H9 (cell line): Measurements from ENCODE around the gene MX2. TPM values are rescaled to one million over a fixed set of nuclear protein-coding genes. Genes with fewer than 3 reads are reported as not detected.

Experiments
- DNase-seq: peaks from one replicate; pipeline ENCODE4 v3.0.0-alpha.2; 2017
- H2AFZ ChIP-seq: one replicate; pipeline ENCODE4 v1.6.1; 2013; ENCODE audit warnings: mild to moderate bottlenecking, low read length, control low read depth, moderate library complexity
- H2AK5ac ChIP-seq: 2 replicates; pipeline ENCODE4 v1.6.1; 2013; ENCODE audit warnings: low read length, control low read depth, mixed read lengths; ENCODE audit not compliant: insufficient read length
- H2BK120ac ChIP-seq: one replicate; pipeline ENCODE4 v1.6.1; 2013; ENCODE audit warnings: low read depth, mild to moderate bottlenecking, low read length, control low read depth, inconsistent platforms; ENCODE audit not compliant: poor library complexity, severe bottlenecking
- H2BK12ac ChIP-seq: 2 replicates; pipeline ENCODE4 v1.6.1; 2013; ENCODE audit warnings: low read length, control low read depth, mixed read lengths, low read depth; ENCODE audit not compliant: insufficient read length
- H2BK15ac ChIP-seq: 2 replicates; pipeline ENCODE4 v1.6.1; 2013; ENCODE audit warnings: low read depth, low read length, control low read depth
- H2BK20ac ChIP-seq: one replicate; pipeline ENCODE4 v1.6.1; 2013; ENCODE audit warnings: low read depth, mild to moderate bottlenecking, low read length, control low read depth, inconsistent platforms; ENCODE audit not compliant: poor library complexity, severe bottlenecking
- H2BK5ac ChIP-seq: 2 replicates; pipeline ENCODE4 v1.6.1; 2013; ENCODE audit warnings: low read length, control low read depth, mixed read lengths; ENCODE audit not compliant: insufficient read length
- H3K14ac ChIP-seq: 2 replicates; pipeline ENCODE4 v1.6.1; 2013; ENCODE audit warnings: low read length, control low read depth; ENCODE audit not compliant: insufficient read depth
- H3K18ac ChIP-seq: 2 replicates; pipeline ENCODE4 v1.6.1; 2013; ENCODE audit warnings: low read depth, mild to moderate bottlenecking, mixed read lengths, low read length, control low read depth; ENCODE audit not compliant: insufficient read length
- H3K23ac ChIP-seq: 2 replicates; pipeline ENCODE4 v1.6.1; 2013; ENCODE audit warnings: low read length, control low read depth, mixed read lengths, low read depth; ENCODE audit not compliant: insufficient read length
- H3K23me2 ChIP-seq: 2 replicates; pipeline ENCODE4 v1.6.1; 2013; ENCODE audit warnings: low read depth, mild to moderate bottlenecking, mixed read lengths, low read length, control low read depth; ENCODE audit not compliant: insufficient read length, poor library complexity, severe bottlenecking
- H3K27ac ChIP-seq: 2 replicates; pipeline ENCODE4 v1.5.1; 2013; ENCODE audit warnings: low read length, control low read depth, mixed read lengths, low read depth; ENCODE audit not compliant: insufficient read length
- H3K27me3 ChIP-seq: 2 replicates; pipeline ENCODE4 v1.6.1; 2013; ENCODE audit warnings: low read length, control low read depth, inconsistent platforms; ENCODE audit not compliant: insufficient read depth
- H3K4ac ChIP-seq: 2 replicates; pipeline ENCODE4 v1.6.1; 2013; ENCODE audit warnings: low read depth, mild to moderate bottlenecking, control low read depth, inconsistent platforms, low read length, moderate library complexity
- H3K4me1 ChIP-seq: 2 replicates; pipeline ENCODE4 v1.6.1; 2013; ENCODE audit warnings: low read length, control low read depth, inconsistent platforms; ENCODE audit not compliant: insufficient read depth
- H3K4me2 ChIP-seq: 2 replicates; pipeline ENCODE4 v1.6.1; 2013; ENCODE audit warnings: low read length, control low read depth, mixed read lengths; ENCODE audit not compliant: insufficient read length, insufficient read depth
- H3K56ac ChIP-seq: 2 replicates; pipeline ENCODE4 v1.6.1; 2013; ENCODE audit warnings: low read depth, mild to moderate bottlenecking, mixed read lengths, low read length, control low read depth; ENCODE audit not compliant: insufficient read length
- H3K79me1 ChIP-seq: 2 replicates; pipeline ENCODE4 v1.6.1; 2013; ENCODE audit warnings: low read depth, mild to moderate bottlenecking, moderate library complexity, low read length, control low read depth, inconsistent platforms; ENCODE audit not compliant: insufficient read depth, poor library complexity, severe bottlenecking
- H3K79me2 ChIP-seq: 2 replicates; pipeline ENCODE4 v1.6.1; 2013; ENCODE audit warnings: low read length, control low read depth, inconsistent platforms; ENCODE audit not compliant: insufficient read depth
- H3K9ac ChIP-seq: 2 replicates; pipeline ENCODE4 v1.6.1; 2013; ENCODE audit warnings: low read length, control low read depth, mixed read lengths; ENCODE audit not compliant: insufficient read length; ENCODE audit errors: extremely low read depth
- H3K9me3 ChIP-seq: one replicate; pipeline ENCODE4 v1.6.1; 2013; ENCODE audit warnings: low read depth, low read length, inconsistent platforms; ENCODE audit not compliant: control insufficient read depth
- H3T11ph ChIP-seq: one replicate; pipeline ENCODE4 v1.6.1; 2013; ENCODE audit warnings: mild to moderate bottlenecking, low read length, control low read depth, inconsistent platforms
- H4K20me1 ChIP-seq: one replicate; pipeline ENCODE4 v1.6.1; 2013; ENCODE audit not compliant: control insufficient read depth, insufficient read length, insufficient read depth
- H4K5ac ChIP-seq: 2 replicates; pipeline ENCODE4 v1.6.1; 2013; ENCODE audit warnings: low read depth, mild to moderate bottlenecking, mixed read lengths, low read length, control low read depth; ENCODE audit not compliant: insufficient read length
- H4K8ac ChIP-seq: replicated peaks from 2 replicates; pipeline ENCODE4 v1.6.1; 2013; ENCODE audit warnings: low read length, control low read depth, mixed read lengths, low read depth; ENCODE audit not compliant: insufficient read length
- H4K91ac ChIP-seq: 2 replicates; pipeline ENCODE4 v1.6.1; 2013; ENCODE audit warnings: low read depth, mild to moderate bottlenecking, moderate library complexity, mixed read lengths, low read length, control low read depth; ENCODE audit not compliant: insufficient read length
- H3K27ac Mint-ChIP-seq, 3 experiments: 2 replicates in 2 of 3; 3 replicates in 1 of 3; pipeline ENCODE4 v1.8.0; 2020 to 2021; ENCODE audit warnings: mixed read lengths in 3 of 3, mild to moderate bottlenecking in 1 of 3, moderate library complexity in 1 of 3
- H3K27me3 Mint-ChIP-seq: 2 replicates; pipeline ENCODE4 v1.8.0; 2021; ENCODE audit warnings: low read depth, mild to moderate bottlenecking, moderate library complexity, mixed read lengths
- H3K36me3 Mint-ChIP-seq, 3 experiments: 2 replicates in 2 of 3; 3 replicates in 1 of 3; pipeline ENCODE4 v1.8.0; 2020 to 2021; ENCODE audit warnings: low read depth in 3 of 3, mixed read lengths in 3 of 3; ENCODE audit not compliant: insufficient read depth in 1 of 3
- H3K4me1 Mint-ChIP-seq, 2 experiments: 2 replicates each; pipeline ENCODE4 v1.8.0; 2020; ENCODE audit warnings: mixed read lengths in 2 of 2
- H3K4me3 Mint-ChIP-seq, 2 experiments: 2 replicates in 1 of 2; 3 replicates in 1 of 2; pipeline ENCODE4 v1.8.0; 2020 to 2021; ENCODE audit warnings: mild to moderate bottlenecking in 2 of 2, mixed read lengths in 2 of 2, moderate library complexity in 1 of 2
- H3K9me3 Mint-ChIP-seq, 2 experiments: 2 replicates in 1 of 2; 3 replicates in 1 of 2; pipeline ENCODE4 v1.8.0; 2020; ENCODE audit warnings: mild to moderate bottlenecking in 2 of 2, mixed read lengths in 2 of 2, moderate library complexity in 1 of 2
- WGBS: extraction: QIAGEN DNeasy Blood & Tissue Kit; methylation state at CpG from one replicate; pipeline ENCODE4 v1.1.7; 2013; ENCODE audit warnings: missing lambda C conversion rate, low lambda C conversion rate, mixed read lengths; ENCODE audit not compliant: insufficient read length; ENCODE audit errors: extremely low coverage; 5-methylcytosine and 5-hydroxymethylcytosine counted together
- total RNA-seq: library from RNA; stranded (reverse); gene quantifications from 2 replicates; pipeline ENCODE4 v1.2.1, GENCODE V29; 2021
- TF ChIP-seq, protein P1 (sequence below): fragments of 200-600 bp; sonication (generic); conservative IDR thresholded peaks from 3 replicates; pipeline ENCODE4 v1.8.0; 2021; ENCODE audit warnings: antibody characterized with exemption, mild to moderate bottlenecking

Gene MX2
- total RNA-seq, 1 experiment from 2014 or later: 1.8 TPM

DNA sequence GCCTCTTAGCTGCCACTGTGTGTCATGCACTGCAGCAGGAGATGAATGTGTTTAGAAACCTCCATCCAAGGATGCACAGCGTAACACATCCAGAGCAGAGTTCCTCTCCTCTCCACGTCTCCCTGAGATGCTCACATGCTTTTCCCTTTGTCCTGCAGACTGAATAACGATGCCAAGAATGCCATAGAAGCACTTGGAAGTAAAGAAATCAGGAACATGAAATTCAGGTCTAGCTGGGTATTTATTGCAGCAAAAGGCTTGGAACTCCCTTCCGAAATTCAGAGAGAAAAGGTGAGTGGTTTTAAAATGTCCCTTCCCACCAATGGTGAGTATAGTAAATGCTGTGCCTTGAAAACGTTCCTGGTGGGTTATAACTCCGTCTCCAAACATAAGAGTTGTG lies 13.4 kb upstream of the MX2 start:
- no CpG with 5 or more reads among the region's 6 CpGs for WGBS
- no peak overlapping the region for H3T11ph ChIP-seq
- H4K5ac ChIP-seq: no peak overlapping the region
- H2BK5ac ChIP-seq: no peak overlapping the region
- H3K4me1 ChIP-seq: no peaks in the 10 kb centered on the region
- no peak overlapping the region for H3K23ac ChIP-seq
- no peak overlapping the region for H3K4me2 ChIP-seq
- H3K4ac ChIP-seq: no peak overlapping the region
- Mint-ChIP-seq H3K9me3 (no peaks in the 10 kb centered on the region), H3K36me3 (no peaks in the 10 kb centered on the region), H3K4me3 (no peak overlapping the region), H3K27ac (no peak overlapping the region), H3K4me1 (no peaks in the 10 kb centered on the region), H3K27me3 (peaks cover 4% of the 10 kb centered on the region; the same call in 1 of the 2 replicates)
- H3K79me1 ChIP-seq: no peaks in the 10 kb centered on the region
- H3K27ac ChIP-seq: no peak overlapping the region
- no peaks in the 10 kb centered on the region for H3K9me3 ChIP-seq
- no peak overlapping the region for H2BK12ac ChIP-seq
- no peak overlapping the region for H3K14ac ChIP-seq
- no peak overlapping the region for H4K8ac ChIP-seq
- H3K27me3 ChIP-seq: no peaks in the 10 kb centered on the region
- H3K56ac ChIP-seq: no peak overlapping the region
- H2AK5ac ChIP-seq: no peak overlapping the region
- no peak overlapping the region for H2AFZ ChIP-seq
- H4K20me1 ChIP-seq: no peaks in the 10 kb centered on the region
- H2BK15ac ChIP-seq: no peak overlapping the region
- no peak overlapping the region for H3K9ac ChIP-seq
- H3K79me2 ChIP-seq: no peaks in the 10 kb centered on the region
- TF ChIP-seq, protein P1, sequence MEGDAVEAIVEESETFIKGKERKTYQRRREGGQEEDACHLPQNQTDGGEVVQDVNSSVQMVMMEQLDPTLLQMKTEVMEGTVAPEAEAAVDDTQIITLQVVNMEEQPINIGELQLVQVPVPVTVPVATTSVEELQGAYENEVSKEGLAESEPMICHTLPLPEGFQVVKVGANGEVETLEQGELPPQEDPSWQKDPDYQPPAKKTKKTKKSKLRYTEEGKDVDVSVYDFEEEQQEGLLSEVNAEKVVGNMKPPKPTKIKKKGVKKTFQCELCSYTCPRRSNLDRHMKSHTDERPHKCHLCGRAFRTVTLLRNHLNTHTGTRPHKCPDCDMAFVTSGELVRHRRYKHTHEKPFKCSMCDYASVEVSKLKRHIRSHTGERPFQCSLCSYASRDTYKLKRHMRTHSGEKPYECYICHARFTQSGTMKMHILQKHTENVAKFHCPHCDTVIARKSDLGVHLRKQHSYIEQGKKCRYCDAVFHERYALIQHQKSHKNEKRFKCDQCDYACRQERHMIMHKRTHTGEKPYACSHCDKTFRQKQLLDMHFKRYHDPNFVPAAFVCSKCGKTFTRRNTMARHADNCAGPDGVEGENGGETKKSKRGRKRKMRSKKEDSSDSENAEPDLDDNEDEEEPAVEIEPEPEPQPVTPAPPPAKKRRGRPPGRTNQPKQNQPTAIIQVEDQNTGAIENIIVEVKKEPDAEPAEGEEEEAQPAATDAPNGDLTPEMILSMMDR: no peak
- no peak overlapping the region for H3K18ac ChIP-seq
- H4K91ac ChIP-seq: no peak overlapping the region
- DNase-seq: no peak
- H3K23me2 ChIP-seq: no peaks in the 10 kb centered on the region
- H2BK20ac ChIP-seq: no peak overlapping the region
- H2BK120ac ChIP-seq: no peak overlapping the region
